ENCODE measurements around the gene SYT12.

The SYT12 gene

DNA sequence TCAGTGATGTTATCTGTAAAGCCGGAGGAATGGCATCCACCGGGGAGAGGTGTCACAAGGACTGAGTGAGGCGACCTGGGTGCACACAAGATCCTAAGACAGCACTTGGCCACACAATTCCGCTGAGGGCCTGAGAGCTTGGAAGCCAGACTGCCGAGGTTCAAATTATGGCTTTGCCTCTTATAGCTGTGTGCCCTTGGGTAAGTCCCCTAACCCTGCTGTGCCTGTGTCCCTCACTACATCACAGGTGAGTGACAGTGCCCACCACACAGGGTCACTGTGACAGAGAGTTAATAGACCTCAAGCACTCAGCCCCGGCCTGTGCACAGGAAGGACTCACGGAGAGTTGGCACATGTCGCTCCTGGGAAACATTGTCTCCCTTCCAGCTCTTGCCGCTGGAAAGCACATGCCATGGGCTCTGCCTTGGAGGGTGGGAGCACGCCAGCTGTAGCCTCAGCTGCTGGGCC lies 34.3 kb downstream of the SYT12 start:
- H3K4me3 ChIP-seq (ENCODE audit: low read length) = no peak overlapping the region
- H3K27me3 ChIP-seq (ENCODE audit: control insufficient read depth, low read length) = peaks cover 43% of the 10 kb centered on the region
- TF ChIP-seq, protein P1, sequence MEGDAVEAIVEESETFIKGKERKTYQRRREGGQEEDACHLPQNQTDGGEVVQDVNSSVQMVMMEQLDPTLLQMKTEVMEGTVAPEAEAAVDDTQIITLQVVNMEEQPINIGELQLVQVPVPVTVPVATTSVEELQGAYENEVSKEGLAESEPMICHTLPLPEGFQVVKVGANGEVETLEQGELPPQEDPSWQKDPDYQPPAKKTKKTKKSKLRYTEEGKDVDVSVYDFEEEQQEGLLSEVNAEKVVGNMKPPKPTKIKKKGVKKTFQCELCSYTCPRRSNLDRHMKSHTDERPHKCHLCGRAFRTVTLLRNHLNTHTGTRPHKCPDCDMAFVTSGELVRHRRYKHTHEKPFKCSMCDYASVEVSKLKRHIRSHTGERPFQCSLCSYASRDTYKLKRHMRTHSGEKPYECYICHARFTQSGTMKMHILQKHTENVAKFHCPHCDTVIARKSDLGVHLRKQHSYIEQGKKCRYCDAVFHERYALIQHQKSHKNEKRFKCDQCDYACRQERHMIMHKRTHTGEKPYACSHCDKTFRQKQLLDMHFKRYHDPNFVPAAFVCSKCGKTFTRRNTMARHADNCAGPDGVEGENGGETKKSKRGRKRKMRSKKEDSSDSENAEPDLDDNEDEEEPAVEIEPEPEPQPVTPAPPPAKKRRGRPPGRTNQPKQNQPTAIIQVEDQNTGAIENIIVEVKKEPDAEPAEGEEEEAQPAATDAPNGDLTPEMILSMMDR (IDR thresholded peaks at IDR 0.05; ENCODE audit: low read depth, low read length, poor library complexity, severe bottlenecking) = no peak
- TF ChIP-seq EZH2phosphoT487 (IDR thresholded peaks at IDR 0.05; ENCODE audit: borderline replicate concordance, low read length) = no peak
- no peaks in the 10 kb centered on the region for H4K20me1 ChIP-seq (ENCODE audit: control insufficient read depth, insufficient read depth, low read depth, low read length)
- no peaks in the 10 kb centered on the region for H3F3A ChIP-seq (ENCODE audit: control insufficient read depth, insufficient read depth)
- H3K79me2 ChIP-seq (ENCODE audit: control insufficient read depth, low read length) = no peaks in the 10 kb centered on the region
- H3K9me3 ChIP-seq (ENCODE audit: control insufficient read depth, insufficient read depth, low read length) = no peaks in the 10 kb centered on the region
- no peak overlapping the region for H3K27ac ChIP-seq (ENCODE audit: low read depth, low read length)
- no peaks in the 10 kb centered on the region for H3K9me2 ChIP-seq (replicated peaks; ENCODE audit: control insufficient read depth, low read length)
- peaks cover 8% of the 10 kb centered on the region for H3K4me1 ChIP-seq (ENCODE audit: control insufficient read depth, low read length)
- H3K4me2 ChIP-seq (ENCODE audit: low read length) = no peak overlapping the region
- no peaks in the 10 kb centered on the region for H3K36me3 ChIP-seq (ENCODE audit: control insufficient read depth, low read length)

DNA sequence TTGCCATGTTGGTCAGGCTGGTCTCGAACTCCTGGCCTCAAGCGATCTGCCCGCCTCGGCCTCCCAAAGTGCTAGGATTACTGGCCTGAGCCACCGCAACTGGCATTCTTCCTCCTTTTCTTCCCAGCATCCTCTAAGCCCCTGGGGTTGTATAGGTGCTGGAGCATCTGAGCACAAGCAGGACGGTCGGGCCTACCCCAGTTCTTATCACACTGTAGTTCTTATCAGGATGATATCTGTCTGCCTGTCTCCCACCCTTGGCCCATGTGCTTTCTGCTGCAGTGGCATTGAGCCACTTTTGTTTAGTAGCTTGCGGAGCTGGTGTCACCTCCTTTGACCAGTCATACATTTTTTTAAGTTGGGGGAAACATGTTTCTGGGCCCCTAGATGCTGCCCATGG lies 35.6 kb downstream of the SYT12 start:
- Histone ChIP-seq H3K9me3 (ENCODE audit: control insufficient read depth, insufficient read depth, low read length) (no peaks in the 10 kb centered on the region), H3K36me3 (ENCODE audit: control insufficient read depth, low read length) (no peaks in the 10 kb centered on the region), H3K27ac (ENCODE audit: low read depth, low read length) (no peak overlapping the region), H3K79me2 (ENCODE audit: control insufficient read depth, low read length) (no peaks in the 10 kb centered on the region), H3K4me3 (ENCODE audit: low read length) (no peak overlapping the region), H4K20me1 (ENCODE audit: control insufficient read depth, insufficient read depth, low read depth, low read length) (no peaks in the 10 kb centered on the region), H3K4me1 (ENCODE audit: control insufficient read depth, low read length) (peaks cover 8% of the 10 kb centered on the region), H3K9me2 (replicated peaks; ENCODE audit: control insufficient read depth, low read length) (no peaks in the 10 kb centered on the region), H3K27me3 (ENCODE audit: control insufficient read depth, low read length) (peaks cover 34% of the 10 kb centered on the region), H3F3A (ENCODE audit: control insufficient read depth, insufficient read depth) (no peaks in the 10 kb centered on the region), H3K4me2 (ENCODE audit: low read length) (no peak overlapping the region)
- TF ChIP-seq, protein P1 (IDR thresholded peaks at IDR 0.05; ENCODE audit: low read depth, low read length, poor library complexity, severe bottlenecking) = no peak
- no peak for TF ChIP-seq EZH2phosphoT487 (IDR thresholded peaks at IDR 0.05; ENCODE audit: borderline replicate concordance, low read length)

DNA sequence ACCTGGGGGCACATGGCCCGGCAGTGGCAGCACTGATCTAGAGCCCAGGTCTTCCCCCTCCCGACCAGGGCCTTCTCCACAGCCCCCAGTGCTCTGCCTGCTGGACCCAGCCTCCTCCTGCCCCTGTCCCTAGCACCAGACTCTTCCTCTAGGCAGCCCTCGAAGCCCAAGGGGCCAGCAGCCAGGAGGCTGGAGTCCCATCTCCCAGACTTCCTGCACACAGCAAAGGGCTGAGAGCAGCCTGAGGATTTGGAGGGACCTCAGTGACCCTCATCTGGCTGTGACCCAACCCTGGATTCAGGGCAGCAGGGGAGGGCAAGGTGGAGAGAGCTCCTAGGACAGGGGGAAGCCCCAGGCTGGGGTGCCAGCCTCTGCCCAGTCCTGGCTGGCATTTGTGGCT lies 36.7 kb downstream of the SYT12 start:
- Histone ChIP-seq H3K27me3 (ENCODE audit: control insufficient read depth, low read length) (peaks cover 33% of the 10 kb centered on the region), H3F3A (ENCODE audit: control insufficient read depth, insufficient read depth) (no peaks in the 10 kb centered on the region), H3K27ac (ENCODE audit: low read depth, low read length) (no peak overlapping the region), H3K4me1 (ENCODE audit: control insufficient read depth, low read length) (peaks cover 8% of the 10 kb centered on the region), H3K4me3 (ENCODE audit: low read length) (no peak overlapping the region), H3K4me2 (ENCODE audit: low read length) (no peak overlapping the region), H3K36me3 (ENCODE audit: control insufficient read depth, low read length) (no peaks in the 10 kb centered on the region), H4K20me1 (ENCODE audit: control insufficient read depth, insufficient read depth, low read depth, low read length) (no peaks in the 10 kb centered on the region), H3K9me3 (ENCODE audit: control insufficient read depth, insufficient read depth, low read length) (no peaks in the 10 kb centered on the region), H3K9me2 (replicated peaks; ENCODE audit: control insufficient read depth, low read length) (no peaks in the 10 kb centered on the region), H3K79me2 (ENCODE audit: control insufficient read depth, low read length) (no peaks in the 10 kb centered on the region)
- TF ChIP-seq EZH2phosphoT487 (IDR thresholded peaks at IDR 0.05; ENCODE audit: borderline replicate concordance, low read length) = no peak
- TF ChIP-seq, protein P1 (IDR thresholded peaks at IDR 0.05; ENCODE audit: low read depth, low read length, poor library complexity, severe bottlenecking) = no peak
